PC-3 (cell line): ENCODE measurements around the gene SLC4A7.

Experiments used
- EZH2phosphoT487 ChIP-seq: fragments of 300-600 bp; sonication (generic); IDR thresholded peaks from 2 replicates; pipeline ENCODE4 v1.6.1; 2018; ENCODE audit warnings: mild to moderate bottlenecking, antibody characterized with exemption, low read length, borderline replicate concordance
- TF ChIP-seq, protein P1 (sequence below): fragments of 300-600 bp; sonication (generic); conservative IDR thresholded peaks from 2 replicates; pipeline ENCODE4 v1.5.1; 2017; ENCODE audit warnings: antibody characterized with exemption, low read depth, mild to moderate bottlenecking, low read length

GRCh38 chr3:27528791-27529190, 44.6 kb upstream of the SLC4A7 start:
- TF ChIP-seq, protein P1, sequence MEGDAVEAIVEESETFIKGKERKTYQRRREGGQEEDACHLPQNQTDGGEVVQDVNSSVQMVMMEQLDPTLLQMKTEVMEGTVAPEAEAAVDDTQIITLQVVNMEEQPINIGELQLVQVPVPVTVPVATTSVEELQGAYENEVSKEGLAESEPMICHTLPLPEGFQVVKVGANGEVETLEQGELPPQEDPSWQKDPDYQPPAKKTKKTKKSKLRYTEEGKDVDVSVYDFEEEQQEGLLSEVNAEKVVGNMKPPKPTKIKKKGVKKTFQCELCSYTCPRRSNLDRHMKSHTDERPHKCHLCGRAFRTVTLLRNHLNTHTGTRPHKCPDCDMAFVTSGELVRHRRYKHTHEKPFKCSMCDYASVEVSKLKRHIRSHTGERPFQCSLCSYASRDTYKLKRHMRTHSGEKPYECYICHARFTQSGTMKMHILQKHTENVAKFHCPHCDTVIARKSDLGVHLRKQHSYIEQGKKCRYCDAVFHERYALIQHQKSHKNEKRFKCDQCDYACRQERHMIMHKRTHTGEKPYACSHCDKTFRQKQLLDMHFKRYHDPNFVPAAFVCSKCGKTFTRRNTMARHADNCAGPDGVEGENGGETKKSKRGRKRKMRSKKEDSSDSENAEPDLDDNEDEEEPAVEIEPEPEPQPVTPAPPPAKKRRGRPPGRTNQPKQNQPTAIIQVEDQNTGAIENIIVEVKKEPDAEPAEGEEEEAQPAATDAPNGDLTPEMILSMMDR = no peak
- no peak for TF ChIP-seq EZH2phosphoT487
